Lower leg skin (tissue), 3 donors: ENCODE data around the gene TSEN54.

Source experiments
- POLR2A ChIP-seq, 2 donors: fragments of 450-650 bp; IDR thresholded peaks; one replicate each; pipeline ENCODE4 v1.6.1; 2016 to 2017; ENCODE audit warnings: antibody characterized with exemption in 2 of 2, mild to moderate bottlenecking in 1 of 2, moderate library complexity in 1 of 2
- TF ChIP-seq, protein P1 (sequence below), 3 donors: fragments of 450-650 bp; IDR thresholded peaks; one replicate each; pipeline ENCODE4 v1.5.1; 2016; ENCODE audit warnings: antibody characterized with exemption in 3 of 3, mild to moderate bottlenecking in 3 of 3, moderate library complexity in 2 of 3

DNA sequence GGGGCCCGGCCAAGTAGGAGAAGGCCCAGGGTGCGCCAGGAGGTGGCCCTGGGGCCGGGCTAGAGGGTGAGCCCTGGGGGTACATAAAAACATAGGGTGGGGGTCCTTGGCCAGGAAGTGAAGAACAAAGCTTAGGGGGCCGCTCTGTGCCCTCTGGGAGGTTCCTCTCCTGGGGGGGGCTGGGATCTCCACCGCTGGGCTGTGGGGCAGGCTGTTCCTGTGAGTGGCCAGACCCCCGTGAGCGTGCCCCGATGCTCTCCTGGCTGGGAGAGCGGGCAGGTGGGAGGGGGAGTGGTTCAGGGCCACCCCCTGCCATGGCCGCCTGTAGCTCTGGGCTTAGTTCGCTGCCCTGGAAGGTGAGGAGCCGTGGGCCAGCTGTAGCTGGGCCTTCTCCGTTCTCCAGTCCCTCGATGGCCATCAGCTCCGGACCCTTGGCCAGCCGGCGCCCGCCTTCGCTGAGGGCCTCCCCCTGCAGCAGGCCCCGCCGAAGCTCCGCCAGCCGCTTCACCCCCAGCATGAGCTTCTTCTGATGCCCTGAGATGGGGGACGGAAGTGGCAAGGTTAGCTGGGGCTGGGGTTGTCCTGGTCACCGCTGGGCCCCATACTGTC is 13.5 kb upstream of the TSEN54 start:
- TF ChIP-seq POLR2A (IDR thresholded peaks at IDR 0.05), result no peak
- TF ChIP-seq, protein P1, sequence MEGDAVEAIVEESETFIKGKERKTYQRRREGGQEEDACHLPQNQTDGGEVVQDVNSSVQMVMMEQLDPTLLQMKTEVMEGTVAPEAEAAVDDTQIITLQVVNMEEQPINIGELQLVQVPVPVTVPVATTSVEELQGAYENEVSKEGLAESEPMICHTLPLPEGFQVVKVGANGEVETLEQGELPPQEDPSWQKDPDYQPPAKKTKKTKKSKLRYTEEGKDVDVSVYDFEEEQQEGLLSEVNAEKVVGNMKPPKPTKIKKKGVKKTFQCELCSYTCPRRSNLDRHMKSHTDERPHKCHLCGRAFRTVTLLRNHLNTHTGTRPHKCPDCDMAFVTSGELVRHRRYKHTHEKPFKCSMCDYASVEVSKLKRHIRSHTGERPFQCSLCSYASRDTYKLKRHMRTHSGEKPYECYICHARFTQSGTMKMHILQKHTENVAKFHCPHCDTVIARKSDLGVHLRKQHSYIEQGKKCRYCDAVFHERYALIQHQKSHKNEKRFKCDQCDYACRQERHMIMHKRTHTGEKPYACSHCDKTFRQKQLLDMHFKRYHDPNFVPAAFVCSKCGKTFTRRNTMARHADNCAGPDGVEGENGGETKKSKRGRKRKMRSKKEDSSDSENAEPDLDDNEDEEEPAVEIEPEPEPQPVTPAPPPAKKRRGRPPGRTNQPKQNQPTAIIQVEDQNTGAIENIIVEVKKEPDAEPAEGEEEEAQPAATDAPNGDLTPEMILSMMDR (IDR thresholded peaks at IDR 0.05), result no peak
